ENCODE results near the gene ASPG.

GRCh38 chr14:104118006-104118844, 32.7 kb downstream of the ASPG start:
- TF ChIP-seq POLR2AphosphoS5 (IDR thresholded peaks at IDR 0.05) = no peak
- TF ChIP-seq POLR2A (IDR thresholded peaks at IDR 0.05) = no peak
- TF ChIP-seq CTCF (IDR thresholded peaks at IDR 0.05) = no peak

All from upper lobe of left lung (tissue), 4 donors.